ENCODE measurements around the gene ANKRD44. TPM values are rescaled to one million over a fixed set of nuclear protein-coding genes. Genes with fewer than 3 reads are reported as not detected.
"Not testable (repeated sequence)": the region's sequence is repeated elsewhere in the genome, so short reads cannot be mapped to it uniquely, and the experiment has no call there.

ANKRD44 gene
- 34.6 and 42.2 TPM in 2 replicates for total RNA-seq (2014; rRNA removed; shearing (Covaris generic))
- polyA plus RNA-seq (2015; cell fraction: cytosol; rRNA removed) = 55.1 and 66.0 TPM in 2 replicates
- 35.8 and 44.4 TPM in 2 replicates for polyA plus RNA-seq (2015; cell fraction: nucleus; rRNA removed)

- in situ Hi-C loops (cut with HindIII; ENCODE audit: low pct_unique_long_range_greater_than_20kb, low sequenced_read_pairs) = no loop called here
- DNase-seq (ENCODE audit: low read depth, low spot score) = peak; percentile 86
These were observed at the start of gene ANKRD44 for GRCh38 chr2:197310271-197310985. Gene ANKRD44, minus strand, starts transcription at chr2:197310780. Its CDS starts 176 bp downstream, at chr2:197310604.

DNA sequence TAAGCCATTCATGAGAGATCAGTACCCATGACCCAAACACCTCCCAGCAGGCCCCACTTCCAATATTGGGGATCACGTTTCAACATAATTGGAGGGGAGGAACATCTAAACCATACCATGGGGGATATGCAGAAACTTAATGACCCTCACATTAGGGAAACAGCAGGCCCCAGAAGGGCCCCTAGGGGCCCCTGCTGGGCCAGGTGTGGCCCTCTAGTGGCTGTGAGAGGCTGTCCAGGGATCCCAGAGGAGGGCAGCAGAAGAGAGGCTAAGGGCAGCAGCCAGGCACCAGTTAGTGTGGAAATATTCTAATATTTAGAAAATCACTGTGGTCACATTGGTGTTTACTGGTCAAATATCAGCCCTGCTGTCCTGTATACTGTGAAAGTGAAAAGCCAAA, 49.3 kb upstream of the ANKRD44 start:
- no peak for DNase-seq (ENCODE audit: low read depth, low spot score)
- in situ Hi-C loops (cut with HindIII; ENCODE audit: low pct_unique_long_range_greater_than_20kb, low sequenced_read_pairs) = loop anchor here (25.0 kb wide), 1 partner anchor 173 kb away; no protein-coding TSS in a partner anchor

GRCh38 chr2:197358931-197359330, 48.4 kb upstream of the ANKRD44 start:
- in situ Hi-C loops (cut with HindIII; ENCODE audit: low pct_unique_long_range_greater_than_20kb, low sequenced_read_pairs) = loop anchor here (25.0 kb wide), 1 partner anchor 172 kb away; no protein-coding TSS in a partner anchor
- DNase-seq (ENCODE audit: low read depth, low spot score) = no peak

GRCh38 chr2:197357986-197358385, 47.4 kb upstream of the ANKRD44 start:
- DNase-seq (ENCODE audit: low read depth, low spot score) = no peak
- in situ Hi-C loops (cut with HindIII; ENCODE audit: low pct_unique_long_range_greater_than_20kb, low sequenced_read_pairs) = loop anchor here (25.0 kb wide), 1 partner anchor 171 kb away; no protein-coding TSS in a partner anchor

DNA sequence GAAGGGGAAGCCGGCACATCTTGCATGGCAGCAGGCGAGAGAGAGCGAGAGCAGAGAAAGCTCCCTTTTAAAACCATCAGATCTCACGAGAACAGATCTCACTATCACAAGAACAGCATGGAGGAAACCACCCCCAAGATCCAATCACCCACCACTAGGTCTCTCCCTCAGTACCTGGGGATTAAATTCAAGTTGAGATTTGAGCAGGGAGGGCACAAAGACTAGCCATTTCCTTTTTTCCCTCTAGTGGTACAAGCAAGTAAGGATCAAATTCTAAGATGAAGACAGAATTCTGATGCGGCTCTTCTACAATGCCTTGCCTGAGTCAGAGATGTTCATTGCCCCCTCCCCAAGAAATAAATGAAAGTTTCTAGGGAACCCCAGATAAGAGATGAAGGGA, 45.6 kb upstream of the ANKRD44 start:
- in situ Hi-C loops (cut with HindIII; ENCODE audit: low pct_unique_long_range_greater_than_20kb, low sequenced_read_pairs) = loop anchor here (25.0 kb wide), 1 partner anchor 169 kb away; no protein-coding TSS in a partner anchor
- peak; percentile 51 for DNase-seq (ENCODE audit: low read depth, low spot score)

GRCh38 chr2:197354169-197354558, 43.6 kb upstream of the ANKRD44 start:
- in situ Hi-C loops (cut with HindIII; ENCODE audit: low pct_unique_long_range_greater_than_20kb, low sequenced_read_pairs) = loop anchor here (25.0 kb wide), 1 partner anchor 167 kb away; no protein-coding TSS in a partner anchor

GRCh38 chr2:197353393-197354168, 43.0 kb upstream of the ANKRD44 start:
- in situ Hi-C loops (cut with HindIII; ENCODE audit: low pct_unique_long_range_greater_than_20kb, low sequenced_read_pairs) = loop anchor here (25.0 kb wide), 1 partner anchor 166 kb away; no protein-coding TSS in a partner anchor
- no peak for DNase-seq (ENCODE audit: low read depth, low spot score)

More at GRCh38 chr2:197354169-197354558, 43.6 kb upstream of the ANKRD44 start:
- DNase-seq (ENCODE audit: low read depth, low spot score) = no peak

DNA sequence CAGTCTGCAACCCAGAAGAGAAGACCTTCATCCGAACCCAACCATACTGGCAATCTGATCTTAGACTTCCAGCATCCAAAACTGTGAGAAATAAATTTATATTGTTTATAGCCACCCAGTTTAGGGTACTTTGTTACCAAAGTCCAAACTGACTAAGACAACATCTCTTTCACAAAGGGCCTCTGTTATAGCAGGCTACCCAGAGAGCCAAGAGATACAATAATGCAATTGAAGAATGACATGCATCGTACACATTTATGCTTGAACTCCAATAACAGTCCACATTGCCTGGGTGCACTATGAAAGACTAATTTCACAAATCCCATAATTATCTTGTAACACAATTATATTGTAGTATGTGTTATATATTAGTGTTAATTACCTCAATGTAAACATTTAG, 39.1 kb upstream of the ANKRD44 start:
- peak; percentile 22 for DNase-seq (ENCODE audit: low read depth, low spot score)
- in situ Hi-C loops (cut with HindIII; ENCODE audit: low pct_unique_long_range_greater_than_20kb, low sequenced_read_pairs) = loop anchor here (25.0 kb wide), 1 partner anchor 162 kb away; no protein-coding TSS in a partner anchor

- in situ Hi-C loops (cut with HindIII; ENCODE audit: low pct_unique_long_range_greater_than_20kb, low sequenced_read_pairs) = no loop called here
- DNase-seq (ENCODE audit: low read depth, low spot score) = no peak
These were observed 38.3 kb upstream of the ANKRD44 start for GRCh38 chr2:197348721-197349360.

DNA sequence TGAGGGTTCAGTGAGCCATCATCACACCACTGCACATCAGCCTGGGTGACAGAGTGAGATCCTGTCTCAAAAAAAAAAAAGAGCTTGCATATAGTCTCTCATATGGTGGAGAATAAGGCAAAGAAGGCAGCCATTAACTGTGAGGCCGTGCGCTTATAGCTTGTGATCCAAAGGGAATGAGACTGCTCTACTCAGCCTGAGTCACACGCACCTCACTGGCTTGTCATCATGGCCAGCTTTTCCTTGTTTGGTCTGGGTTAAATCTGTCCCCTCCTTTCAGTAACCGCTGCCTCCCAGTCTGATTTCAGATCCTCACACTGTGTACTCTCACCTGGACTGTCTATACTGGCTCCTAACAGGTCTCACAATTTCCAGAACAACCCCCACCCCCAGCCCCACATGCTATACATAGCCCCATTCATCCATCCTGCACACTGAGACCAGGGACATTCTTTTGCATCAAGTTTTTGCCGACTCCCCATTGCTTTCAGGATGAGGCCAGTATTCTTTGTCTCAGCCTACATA, 35.3 kb upstream of the ANKRD44 start:
- DNase-seq (ENCODE audit: low read depth, low spot score) = no peak
- in situ Hi-C loops (cut with HindIII; ENCODE audit: low pct_unique_long_range_greater_than_20kb, low sequenced_read_pairs) = no loop called here

GRCh38 chr2:197343968-197344367, 33.4 kb upstream of the ANKRD44 start:
- DNase-seq (ENCODE audit: low read depth, low spot score); in situ Hi-C loops (cut with HindIII; ENCODE audit: low pct_unique_long_range_greater_than_20kb, low sequenced_read_pairs): not testable (repeated sequence)

DNA sequence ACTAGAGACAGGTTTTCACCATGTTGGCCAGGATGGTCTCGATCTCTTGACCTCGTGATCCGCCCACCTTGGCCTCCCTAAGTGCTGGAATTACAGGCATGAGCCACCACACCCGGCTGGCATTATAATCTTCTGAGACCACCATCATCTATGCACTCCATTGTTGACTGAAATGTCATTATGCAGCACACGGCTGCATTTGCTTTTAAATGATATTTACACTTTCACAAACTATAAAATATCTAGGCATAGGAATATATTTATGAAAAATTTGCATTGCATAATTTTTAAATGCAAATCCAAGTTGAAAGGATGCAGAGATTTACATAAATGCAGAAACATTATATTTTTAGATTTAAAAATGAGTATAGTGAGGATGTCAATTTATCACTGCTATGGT, 30.0 kb upstream of the ANKRD44 start:
- in situ Hi-C loops (cut with HindIII; ENCODE audit: low pct_unique_long_range_greater_than_20kb, low sequenced_read_pairs) = no loop called here
- no peak for DNase-seq (ENCODE audit: low read depth, low spot score)

- no peak for DNase-seq (ENCODE audit: low read depth, low spot score)
- in situ Hi-C loops (cut with HindIII; ENCODE audit: low pct_unique_long_range_greater_than_20kb, low sequenced_read_pairs) = no loop called here
These were observed 29.1 kb upstream of the ANKRD44 start for GRCh38 chr2:197339496-197340220.

- DNase-seq (ENCODE audit: low read depth, low spot score) = no peak
- in situ Hi-C loops (cut with HindIII; ENCODE audit: low pct_unique_long_range_greater_than_20kb, low sequenced_read_pairs) = no loop called here
These were observed 28.4 kb upstream of the ANKRD44 start for GRCh38 chr2:197339016-197339415.

- in situ Hi-C loops (cut with HindIII; ENCODE audit: low pct_unique_long_range_greater_than_20kb, low sequenced_read_pairs) = no loop called here
These were observed 22.1 kb upstream of the ANKRD44 start for GRCh38 chr2:197332641-197333040.

DNA sequence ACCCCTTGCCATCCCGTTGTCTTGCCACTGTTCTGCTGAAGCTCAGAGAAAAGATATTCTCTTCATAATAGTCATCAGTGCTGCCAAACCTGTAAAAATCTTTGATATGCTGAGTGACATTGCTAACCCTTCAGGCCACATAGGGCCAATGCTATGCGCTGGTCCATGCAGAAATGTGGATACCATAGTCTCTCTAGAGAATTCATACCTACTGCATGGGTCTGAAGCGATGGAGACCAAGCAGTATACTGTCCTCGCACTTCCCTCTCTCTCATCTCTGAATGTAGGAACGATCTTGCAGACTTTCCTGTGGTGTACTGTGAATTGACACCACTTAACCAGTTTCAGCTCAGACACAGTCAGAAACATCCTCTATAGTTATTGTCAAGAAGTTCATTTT, 17.9 kb upstream of the ANKRD44 start:
- no peak for DNase-seq (ENCODE audit: low read depth, low spot score)
- in situ Hi-C loops (cut with HindIII; ENCODE audit: low pct_unique_long_range_greater_than_20kb, low sequenced_read_pairs) = no loop called here

More at GRCh38 chr2:197332641-197333040, 22.1 kb upstream of the ANKRD44 start:
- no peak for DNase-seq (ENCODE audit: low read depth, low spot score)

Data from SK-MEL-5 (cell line).